Measurements from ENCODE around the gene RNU1-4. TPM values are rescaled to one million over a fixed set of nuclear protein-coding genes. Genes with fewer than 3 reads are reported as not detected.
"Not testable (repeated sequence)": the region's sequence is repeated elsewhere in the genome, so short reads cannot be mapped to it uniquely, and the experiment has no call there.

RNU1-4 gene
- polyA plus RNA-seq, 1 experiment = not detected

DNA sequence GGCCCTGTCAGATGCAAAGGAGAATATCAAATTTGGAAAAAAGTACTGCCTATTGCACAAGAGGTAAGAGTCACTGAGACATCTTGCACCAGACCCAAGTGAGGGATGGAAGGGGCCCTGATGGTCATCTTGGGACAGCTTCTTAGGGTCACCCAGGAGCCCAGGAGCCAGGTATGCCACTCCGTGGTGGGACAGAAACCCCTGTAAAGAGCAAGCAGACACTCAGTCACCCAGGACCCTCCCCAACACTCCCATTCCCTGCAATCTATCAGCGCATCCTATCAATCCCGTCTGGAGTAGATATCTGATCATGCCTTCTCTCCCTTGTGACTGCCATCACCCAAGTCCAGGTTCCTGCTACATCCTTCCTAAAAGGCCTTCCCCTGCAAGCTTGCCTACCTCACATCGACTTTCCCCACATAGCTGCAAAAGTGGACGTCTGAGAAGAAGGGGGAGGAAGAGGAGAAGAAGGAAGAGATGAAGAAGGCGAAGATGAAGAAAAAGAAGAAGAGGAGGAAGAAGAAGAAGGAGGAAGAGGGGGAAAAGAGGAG is 30.7 kb downstream of the RNU1-4 start:
- H3K27me3 ChIP-seq (ENCODE audit: control insufficient read depth, insufficient read depth, low read length); H3K4me3 ChIP-seq (ENCODE audit: low read depth, low read length); POLR2A ChIA-PET; H3K9me3 ChIP-seq (ENCODE audit: control insufficient read depth, insufficient read depth, low read length); H3K27ac ChIP-seq (ENCODE audit: low read depth, low read length); DNase-seq (ENCODE audit: low read depth, low spot score); CTCF ChIA-PET: not testable (repeated sequence)

DNA sequence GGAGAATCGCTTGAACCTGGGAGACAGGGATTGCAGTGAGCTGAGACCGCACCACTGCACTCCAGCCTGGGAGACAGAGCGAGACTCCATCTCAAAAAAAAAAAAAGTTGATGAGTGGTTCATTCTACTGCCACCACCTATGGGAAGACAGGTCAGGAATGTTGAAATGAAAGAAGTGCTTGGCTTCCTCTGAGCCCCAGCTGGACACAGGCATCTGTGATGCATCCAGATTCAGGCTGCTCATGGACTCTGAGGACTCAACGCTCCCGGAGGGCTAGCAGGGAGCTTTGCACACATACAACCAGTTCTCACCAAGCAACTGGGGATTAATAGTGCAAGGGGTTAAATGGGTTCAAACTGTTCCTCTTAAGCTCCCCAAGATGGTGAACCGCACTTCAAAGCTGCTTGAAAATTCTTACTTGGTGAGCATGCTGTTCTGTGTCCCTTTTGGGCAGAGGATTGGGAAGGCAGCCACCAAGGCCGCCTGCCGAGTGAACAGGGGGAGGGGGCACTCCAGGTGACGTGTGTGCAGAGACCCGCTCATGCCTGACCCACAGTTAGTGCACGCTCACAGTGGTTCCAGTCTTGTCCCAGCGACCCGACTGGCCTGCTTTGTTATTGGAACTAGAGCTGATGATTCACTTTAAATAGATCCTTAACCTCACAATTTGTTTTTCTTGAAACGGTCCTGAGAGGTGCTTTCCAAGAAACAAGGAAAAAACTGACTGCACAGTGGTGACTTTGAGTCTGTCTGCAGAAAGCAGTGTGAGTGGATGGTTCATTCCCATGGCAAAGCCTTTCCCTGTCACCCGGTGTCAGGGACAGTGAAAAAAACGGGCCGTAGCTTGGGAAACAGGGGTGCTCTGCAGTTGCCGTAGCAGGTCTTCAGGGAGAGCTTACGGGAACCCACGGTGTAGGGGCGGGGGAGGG is 32.2 kb downstream of the RNU1-4 start:
- H3K9me3 ChIP-seq (ENCODE audit: control insufficient read depth, insufficient read depth, low read length); H3K27me3 ChIP-seq (ENCODE audit: control insufficient read depth, insufficient read depth, low read length); CTCF ChIA-PET; H3K27ac ChIP-seq (ENCODE audit: low read depth, low read length); H3K4me3 ChIP-seq (ENCODE audit: low read depth, low read length); DNase-seq (ENCODE audit: low read depth, low spot score); POLR2A ChIA-PET: not testable (repeated sequence)

DNA sequence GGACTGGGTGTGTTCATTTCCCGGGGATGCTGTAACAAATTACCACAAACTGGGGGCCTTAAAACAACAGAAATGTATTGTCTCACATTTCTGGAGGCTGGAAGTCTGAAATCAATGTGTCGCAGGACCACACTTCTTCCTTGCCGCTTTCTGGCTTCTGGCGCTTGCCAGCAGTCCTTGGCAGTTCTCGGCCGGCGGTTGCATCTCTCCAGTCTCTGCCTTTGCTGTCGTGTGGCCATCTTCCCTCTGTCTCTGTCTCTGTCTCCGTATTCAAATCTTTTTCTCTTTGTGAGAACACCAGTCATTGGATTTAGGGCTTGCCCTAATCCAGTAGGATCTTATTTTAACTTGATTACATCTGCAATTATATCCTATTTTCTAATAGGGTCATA is 32.9 kb downstream of the RNU1-4 start:
- H3K27ac ChIP-seq (ENCODE audit: low read depth, low read length); H3K27me3 ChIP-seq (ENCODE audit: control insufficient read depth, insufficient read depth, low read length); CTCF ChIA-PET; POLR2A ChIA-PET; H3K9me3 ChIP-seq (ENCODE audit: control insufficient read depth, insufficient read depth, low read length); DNase-seq (ENCODE audit: low read depth, low spot score); H3K4me3 ChIP-seq (ENCODE audit: low read depth, low read length): not testable (repeated sequence)

DNA sequence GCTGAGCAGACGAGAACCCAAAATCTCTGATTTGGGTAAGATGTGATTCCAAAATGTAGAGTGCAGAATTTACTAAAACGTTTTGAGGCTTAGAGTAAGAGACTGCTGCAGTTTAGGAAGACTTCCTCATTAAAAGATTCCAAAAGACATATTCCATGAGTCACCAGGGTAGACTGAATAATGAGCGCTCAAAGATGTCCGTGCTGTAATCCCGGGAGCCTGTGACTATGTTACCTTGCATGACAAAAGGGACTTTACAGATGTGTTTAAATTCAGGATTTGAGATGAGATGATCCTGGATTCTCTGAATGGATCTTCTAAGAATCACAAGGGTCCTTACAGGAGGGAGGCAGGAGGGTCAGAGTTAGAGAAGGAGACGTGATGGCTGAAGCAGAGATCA is 33.4 kb downstream of the RNU1-4 start:
- H3K27ac ChIP-seq (ENCODE audit: low read depth, low read length); DNase-seq (ENCODE audit: low read depth, low spot score); H3K27me3 ChIP-seq (ENCODE audit: control insufficient read depth, insufficient read depth, low read length); CTCF ChIA-PET; H3K9me3 ChIP-seq (ENCODE audit: control insufficient read depth, insufficient read depth, low read length); H3K4me3 ChIP-seq (ENCODE audit: low read depth, low read length); POLR2A ChIA-PET: not testable (repeated sequence)

DNA sequence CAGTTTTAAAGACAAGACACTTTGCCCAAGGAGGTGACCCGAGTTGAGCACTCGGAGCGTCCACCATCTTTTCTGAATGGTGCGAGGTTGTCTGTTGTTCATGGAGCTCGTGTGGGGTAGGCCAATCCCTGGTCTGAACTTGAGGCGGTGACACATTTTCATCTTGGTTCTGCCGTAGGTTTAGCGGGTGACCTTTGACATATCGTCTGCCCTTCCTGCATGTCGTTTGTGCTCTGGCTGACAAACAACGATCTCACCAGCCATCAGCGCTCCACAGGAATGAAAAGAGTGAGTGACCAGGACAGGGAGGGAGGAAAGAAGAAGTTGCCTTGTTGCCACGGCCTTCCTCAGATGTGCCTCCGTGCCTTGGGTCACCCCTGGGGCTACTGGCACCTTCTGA is 34.5 kb downstream of the RNU1-4 start:
- H3K27me3 ChIP-seq (ENCODE audit: control insufficient read depth, insufficient read depth, low read length); POLR2A ChIA-PET; CTCF ChIA-PET; H3K27ac ChIP-seq (ENCODE audit: low read depth, low read length); DNase-seq (ENCODE audit: low read depth, low spot score); H3K4me3 ChIP-seq (ENCODE audit: low read depth, low read length); H3K9me3 ChIP-seq (ENCODE audit: control insufficient read depth, insufficient read depth, low read length): not testable (repeated sequence)

DNA sequence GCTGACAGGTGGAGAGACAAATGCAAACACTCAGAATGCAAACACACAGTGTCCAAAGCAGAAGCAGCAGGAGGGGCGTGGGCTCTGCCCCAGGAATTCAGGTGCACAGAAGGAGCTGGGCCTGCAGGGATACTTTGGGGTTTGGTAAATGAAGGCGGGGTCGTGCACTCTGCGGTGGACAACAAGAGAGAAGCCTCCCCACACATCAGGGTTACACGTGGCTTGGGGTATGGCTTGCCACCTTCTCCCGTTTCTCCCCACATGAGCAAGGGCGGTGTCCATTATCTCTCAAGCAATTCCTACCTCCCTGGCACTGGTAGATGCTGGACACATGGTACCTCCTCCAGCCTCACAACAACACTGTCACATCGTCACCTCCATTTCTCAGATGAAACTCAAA is 35.0 kb downstream of the RNU1-4 start:
- CTCF ChIA-PET; H3K9me3 ChIP-seq (ENCODE audit: control insufficient read depth, insufficient read depth, low read length); POLR2A ChIA-PET: not testable (repeated sequence)

DNA sequence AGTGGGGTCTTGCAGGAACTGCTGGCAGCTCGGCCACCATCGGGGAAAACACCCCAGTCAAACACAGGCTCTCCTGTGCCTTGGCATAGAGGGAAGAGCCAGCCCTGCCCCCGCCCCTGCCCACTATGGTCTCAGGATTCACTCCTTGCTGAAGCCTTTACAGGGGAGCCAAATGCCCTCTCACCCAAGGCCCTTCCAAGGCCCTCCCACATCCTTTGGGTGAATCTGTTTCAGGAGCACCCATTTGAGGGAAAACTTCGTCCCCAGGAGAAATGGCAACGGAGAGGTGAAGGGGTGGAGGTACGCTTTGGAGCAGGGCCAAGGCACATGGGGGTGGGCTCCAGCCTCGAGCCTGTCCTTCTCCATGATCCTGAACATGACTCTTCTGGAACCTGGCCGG is 35.9 kb downstream of the RNU1-4 start:
- H3K27ac ChIP-seq (ENCODE audit: low read depth, low read length); H3K9me3 ChIP-seq (ENCODE audit: control insufficient read depth, insufficient read depth, low read length); H3K27me3 ChIP-seq (ENCODE audit: control insufficient read depth, insufficient read depth, low read length); CTCF ChIA-PET; H3K4me3 ChIP-seq (ENCODE audit: low read depth, low read length); DNase-seq (ENCODE audit: low read depth, low spot score); POLR2A ChIA-PET: not testable (repeated sequence)

More for the DNA sequence above, 35.0 kb downstream of the RNU1-4 start:
- not testable (repeated sequence) for H3K27me3 ChIP-seq (ENCODE audit: control insufficient read depth, insufficient read depth, low read length); H3K27ac ChIP-seq (ENCODE audit: low read depth, low read length); H3K4me3 ChIP-seq (ENCODE audit: low read depth, low read length); DNase-seq (ENCODE audit: low read depth, low spot score)

DNA sequence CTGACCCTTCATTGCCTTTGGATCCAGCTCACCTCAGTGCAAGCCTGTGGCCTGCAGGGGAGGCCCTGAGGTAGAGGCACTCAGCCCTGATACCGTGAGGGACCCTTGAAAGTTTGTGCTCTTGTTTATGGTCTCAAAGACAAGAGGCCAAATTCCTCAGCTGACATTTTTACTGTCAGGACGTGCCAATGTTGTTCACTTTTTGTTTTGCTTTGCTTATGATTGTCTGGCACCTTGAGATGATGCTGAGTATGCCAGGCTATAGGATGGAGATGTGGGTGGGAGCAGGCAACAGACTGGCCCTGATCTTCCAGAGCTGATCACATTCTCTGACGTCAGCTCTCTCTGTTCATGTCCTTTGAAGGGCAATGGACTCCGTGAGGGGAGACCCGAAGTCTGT is 36.5 kb downstream of the RNU1-4 start:
- H3K4me3 ChIP-seq (ENCODE audit: low read depth, low read length); POLR2A ChIA-PET; DNase-seq (ENCODE audit: low read depth, low spot score); H3K9me3 ChIP-seq (ENCODE audit: control insufficient read depth, insufficient read depth, low read length); H3K27ac ChIP-seq (ENCODE audit: low read depth, low read length); H3K27me3 ChIP-seq (ENCODE audit: control insufficient read depth, insufficient read depth, low read length); CTCF ChIA-PET: not testable (repeated sequence)

DNA sequence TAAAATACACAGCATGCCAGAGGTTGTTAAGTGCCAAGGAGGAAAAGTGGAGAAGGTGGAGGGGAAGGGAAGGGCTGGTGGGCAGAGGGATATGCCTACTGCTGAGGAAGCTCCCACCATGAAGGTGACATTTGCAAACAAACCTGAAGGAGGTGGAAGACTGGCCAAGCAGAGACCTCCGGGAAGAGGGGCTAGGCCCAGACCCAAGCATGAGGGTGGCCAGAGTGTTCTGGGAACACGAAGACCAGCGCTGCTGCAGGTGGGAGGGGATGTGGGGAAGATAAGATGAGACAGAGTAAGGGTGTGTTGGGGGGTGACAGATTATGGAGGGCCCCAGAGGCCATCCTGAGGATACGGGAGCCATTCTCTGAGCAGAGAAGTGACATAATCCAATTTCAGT is 37.5 kb downstream of the RNU1-4 start:
- H3K27me3 ChIP-seq (ENCODE audit: control insufficient read depth, insufficient read depth, low read length); CTCF ChIA-PET; H3K4me3 ChIP-seq (ENCODE audit: low read depth, low read length); POLR2A ChIA-PET; DNase-seq (ENCODE audit: low read depth, low spot score); H3K27ac ChIP-seq (ENCODE audit: low read depth, low read length); H3K9me3 ChIP-seq (ENCODE audit: control insufficient read depth, insufficient read depth, low read length): not testable (repeated sequence)

DNA sequence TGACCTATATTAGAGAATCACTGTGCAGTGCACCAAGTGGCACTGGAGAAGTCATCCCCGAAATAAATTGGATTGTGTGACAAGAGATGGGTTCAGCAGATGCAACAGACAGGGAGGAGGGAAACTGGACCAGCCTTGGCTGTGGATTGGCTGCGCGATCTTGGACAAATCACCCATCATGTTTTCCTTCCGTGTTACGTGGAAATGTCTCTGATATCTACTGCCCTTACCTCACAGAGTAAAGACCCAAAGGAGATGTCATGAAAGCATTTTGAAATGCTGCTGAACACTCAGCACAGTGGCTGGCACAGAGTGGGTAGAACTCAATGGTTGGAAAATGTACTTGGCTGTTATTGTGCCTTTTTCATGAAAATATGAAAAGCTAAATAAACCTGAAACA is 39.2 kb downstream of the RNU1-4 start:
- H3K4me3 ChIP-seq (ENCODE audit: low read depth, low read length); H3K27me3 ChIP-seq (ENCODE audit: control insufficient read depth, insufficient read depth, low read length); H3K9me3 ChIP-seq (ENCODE audit: control insufficient read depth, insufficient read depth, low read length); CTCF ChIA-PET; H3K27ac ChIP-seq (ENCODE audit: low read depth, low read length); DNase-seq (ENCODE audit: low read depth, low spot score); POLR2A ChIA-PET: not testable (repeated sequence)

DNA sequence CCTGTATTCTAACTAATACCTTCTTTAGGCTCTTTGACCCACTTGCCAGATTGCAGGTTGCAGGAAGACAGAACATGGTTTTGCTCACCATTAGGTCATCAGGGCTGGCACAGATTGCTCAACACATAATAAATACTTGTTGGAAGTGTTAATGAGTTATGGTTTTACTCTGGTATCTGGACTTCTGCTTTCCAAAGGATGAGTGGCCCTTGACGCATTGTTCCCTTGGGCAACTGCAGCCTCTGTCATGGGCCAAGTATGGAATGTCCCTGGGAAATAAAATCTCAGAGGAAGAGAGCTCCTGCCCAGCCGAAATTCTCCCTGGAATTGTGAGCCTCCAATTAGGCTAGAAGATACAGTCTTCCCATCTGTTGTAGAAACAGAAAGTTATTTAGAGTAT is 40.7 kb downstream of the RNU1-4 start:
- DNase-seq (ENCODE audit: low read depth, low spot score); H3K27ac ChIP-seq (ENCODE audit: low read depth, low read length); H3K4me3 ChIP-seq (ENCODE audit: low read depth, low read length); POLR2A ChIA-PET; CTCF ChIA-PET; H3K9me3 ChIP-seq (ENCODE audit: control insufficient read depth, insufficient read depth, low read length); H3K27me3 ChIP-seq (ENCODE audit: control insufficient read depth, insufficient read depth, low read length): not testable (repeated sequence)

DNA sequence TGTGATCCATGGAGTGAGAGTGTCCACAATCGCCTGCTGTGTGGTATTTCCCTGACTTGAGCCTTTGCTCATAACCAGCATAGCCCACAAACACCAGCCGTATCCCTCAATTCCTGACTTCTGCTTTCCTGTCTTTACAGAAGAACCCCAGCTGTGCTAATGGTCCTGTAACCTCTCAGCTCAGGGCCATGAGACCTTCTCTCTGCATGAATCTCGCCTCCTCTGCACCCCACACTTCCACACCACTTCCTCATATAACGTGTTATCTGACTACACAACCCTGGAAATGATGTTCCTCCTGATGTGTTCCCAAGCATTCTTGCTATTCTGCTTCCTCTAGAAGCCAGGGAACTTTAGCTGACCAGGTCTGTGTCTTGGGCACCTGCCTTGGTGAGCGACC is 41.3 kb downstream of the RNU1-4 start:
- DNase-seq (ENCODE audit: low read depth, low spot score); H3K9me3 ChIP-seq (ENCODE audit: control insufficient read depth, insufficient read depth, low read length); H3K27ac ChIP-seq (ENCODE audit: low read depth, low read length); CTCF ChIA-PET; H3K27me3 ChIP-seq (ENCODE audit: control insufficient read depth, insufficient read depth, low read length); H3K4me3 ChIP-seq (ENCODE audit: low read depth, low read length); POLR2A ChIA-PET: not testable (repeated sequence)
